KMS-11 (cell line): ENCODE data around the gene EIF2AK3.

Experiments
- H2AFZ ChIP-seq: fragments of 200-600 bp; sonication (generic); 2 replicates; pipeline ENCODE4 v1.6.1; 2016; ENCODE audit warnings: antibody characterized with exemption, mixed run types, low read depth
- H3K27ac ChIP-seq: fragments of 200-600 bp; sonication (generic); 2 replicates; pipeline ENCODE4 v1.6.1; 2016; ENCODE audit warnings: mild to moderate bottlenecking, mixed run types
- H3K27me3 ChIP-seq: fragments of 200-600 bp; sonication (generic); 2 replicates; pipeline ENCODE4 v1.6.1; 2017; ENCODE audit warnings: mild to moderate bottlenecking, low read depth, mixed run types, moderate library complexity; ENCODE audit not compliant: insufficient read depth
- H3K36me3 ChIP-seq: fragments of 200-600 bp; sonication (generic); 2 replicates; pipeline ENCODE4 v1.6.1; 2017; ENCODE audit warnings: mild to moderate bottlenecking, mixed run types; ENCODE audit not compliant: insufficient read depth
- H3K4me1 ChIP-seq: fragments of 200-600 bp; sonication (generic); 2 replicates; pipeline ENCODE4 v1.6.1; 2016; ENCODE audit warnings: mild to moderate bottlenecking, low read depth, mixed run types; ENCODE audit not compliant: poor library complexity, severe bottlenecking
- H3K4me2 ChIP-seq: fragments of 200-600 bp; sonication (generic); 2 replicates; pipeline ENCODE4 v1.7.0; 2016; ENCODE audit warnings: mild to moderate bottlenecking, mixed run types
- H3K4me3 ChIP-seq: fragments of 200-600 bp; sonication (generic); IDR thresholded peaks from 2 replicates; pipeline ENCODE4 v1.6.1; 2017; ENCODE audit warnings: low read depth, low read length, mixed read lengths; ENCODE audit not compliant: insufficient read depth
- H3K79me2 ChIP-seq: fragments of 200-600 bp; sonication (generic); 2 replicates; pipeline ENCODE4 v1.6.1; 2016; ENCODE audit warnings: low read depth, mixed run types; ENCODE audit not compliant: insufficient read depth
- H3K9ac ChIP-seq: fragments of 200-600 bp; sonication (generic); 2 replicates; pipeline ENCODE4 v1.6.1; 2016; ENCODE audit warnings: mild to moderate bottlenecking, mixed run types
- H4K20me1 ChIP-seq: fragments of 200-600 bp; sonication (generic); 2 replicates; pipeline ENCODE4 v1.6.1; 2016; ENCODE audit warnings: mild to moderate bottlenecking, mixed run types; ENCODE audit not compliant: insufficient read depth
- TF ChIP-seq, protein P1 (sequence below): fragments of 200-600 bp; sonication (generic); conservative IDR thresholded peaks from 2 replicates; pipeline ENCODE4 v1.6.1; 2017; ENCODE audit warnings: low read depth, mild to moderate bottlenecking, antibody characterized with exemption, low read length, moderate library complexity, mixed read lengths

EIF2AK3 gene

DNA sequence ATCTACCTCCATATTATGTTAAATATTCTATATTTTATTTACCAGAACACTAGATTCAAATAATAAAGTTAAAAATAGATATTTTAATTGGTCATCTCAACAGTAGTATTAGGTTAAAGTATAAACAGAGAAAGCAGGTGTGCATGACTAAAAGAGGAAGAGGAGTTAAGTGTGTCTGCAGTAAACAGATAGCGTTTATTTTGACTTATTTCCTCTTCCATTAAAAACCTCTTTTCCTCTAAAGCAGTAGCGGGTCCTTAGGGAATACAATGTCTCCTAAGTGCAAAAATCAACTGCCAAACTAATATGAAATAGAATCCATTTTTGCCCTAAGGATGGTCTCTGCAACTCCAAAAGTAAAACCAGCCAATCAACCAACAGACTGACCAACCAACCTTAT is 27.7 kb downstream of the EIF2AK3 start:
- Histone ChIP-seq H3K27ac (peak overlapping the region; percentile 80), H3K4me3 (no peak overlapping the region)

GRCh38 chr2:88597168-88597567 is 30.1 kb downstream of the EIF2AK3 start:
- Histone ChIP-seq H3K27ac (no peak overlapping the region), H3K4me3 (no peak overlapping the region), H3K27me3 (no peaks in the 10 kb centered on the region), H3K36me3 (no peaks in the 10 kb centered on the region), H3K4me1 (peaks cover 69% of the 10 kb centered on the region), H4K20me1 (no peaks in the 10 kb centered on the region), H3K79me2 (peaks cover 29% of the 10 kb centered on the region; the same call in 1 of the 2 replicates), H2AFZ (no peak overlapping the region), H3K9ac (no peak overlapping the region), H3K4me2 (no peak overlapping the region)
- TF ChIP-seq, protein P1, sequence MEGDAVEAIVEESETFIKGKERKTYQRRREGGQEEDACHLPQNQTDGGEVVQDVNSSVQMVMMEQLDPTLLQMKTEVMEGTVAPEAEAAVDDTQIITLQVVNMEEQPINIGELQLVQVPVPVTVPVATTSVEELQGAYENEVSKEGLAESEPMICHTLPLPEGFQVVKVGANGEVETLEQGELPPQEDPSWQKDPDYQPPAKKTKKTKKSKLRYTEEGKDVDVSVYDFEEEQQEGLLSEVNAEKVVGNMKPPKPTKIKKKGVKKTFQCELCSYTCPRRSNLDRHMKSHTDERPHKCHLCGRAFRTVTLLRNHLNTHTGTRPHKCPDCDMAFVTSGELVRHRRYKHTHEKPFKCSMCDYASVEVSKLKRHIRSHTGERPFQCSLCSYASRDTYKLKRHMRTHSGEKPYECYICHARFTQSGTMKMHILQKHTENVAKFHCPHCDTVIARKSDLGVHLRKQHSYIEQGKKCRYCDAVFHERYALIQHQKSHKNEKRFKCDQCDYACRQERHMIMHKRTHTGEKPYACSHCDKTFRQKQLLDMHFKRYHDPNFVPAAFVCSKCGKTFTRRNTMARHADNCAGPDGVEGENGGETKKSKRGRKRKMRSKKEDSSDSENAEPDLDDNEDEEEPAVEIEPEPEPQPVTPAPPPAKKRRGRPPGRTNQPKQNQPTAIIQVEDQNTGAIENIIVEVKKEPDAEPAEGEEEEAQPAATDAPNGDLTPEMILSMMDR: no peak

More for the DNA sequence above, 27.7 kb downstream of the EIF2AK3 start:
- Histone ChIP-seq H3K9ac (peak overlapping the region; percentile 2; the same call in 1 of the 2 replicates), H3K79me2 (peaks cover 48% of the 10 kb centered on the region), H3K27me3 (no peaks in the 10 kb centered on the region), H3K36me3 (no peaks in the 10 kb centered on the region), H3K4me2 (peak overlapping the region; percentile 38), H2AFZ (no peak overlapping the region), H3K4me1 (peaks cover 81% of the 10 kb centered on the region), H4K20me1 (no peaks in the 10 kb centered on the region)
- TF ChIP-seq, protein P1: no peak

GRCh38 chr2:88596141-88596830 is 31.0 kb downstream of the EIF2AK3 start:
- H2AFZ ChIP-seq: no peak overlapping the region
- H3K79me2 ChIP-seq: peaks cover 25% of the 10 kb centered on the region; the same call in 1 of the 2 replicates
- TF ChIP-seq, protein P1: no peak
- H3K36me3 ChIP-seq: no peaks in the 10 kb centered on the region
- H3K4me3 ChIP-seq: no peak overlapping the region
- H3K4me1 ChIP-seq: peaks cover 67% of the 10 kb centered on the region
- H3K4me2 ChIP-seq: no peak overlapping the region
- H3K9ac ChIP-seq: no peak overlapping the region
- no peaks in the 10 kb centered on the region for H4K20me1 ChIP-seq
- no peaks in the 10 kb centered on the region for H3K27me3 ChIP-seq
- no peak overlapping the region for H3K27ac ChIP-seq

DNA sequence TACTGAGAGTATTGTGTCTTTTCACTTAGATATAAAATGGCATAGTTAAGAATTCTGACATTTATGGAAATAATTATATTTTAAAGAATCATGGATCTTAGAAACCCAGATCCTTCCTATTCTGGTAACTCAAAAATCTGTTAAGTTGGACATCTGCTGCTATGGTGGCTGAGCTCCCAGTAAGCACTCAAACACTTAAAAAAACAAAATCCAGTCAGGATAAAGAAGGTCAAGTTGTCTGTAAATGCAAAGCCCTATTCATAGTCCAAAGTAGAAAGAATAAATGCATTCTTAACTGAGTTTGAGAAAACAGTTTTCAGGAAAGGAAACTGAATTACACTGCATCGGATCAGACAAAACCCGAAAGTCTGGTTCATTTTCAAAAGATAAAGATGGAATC is 35.6 kb downstream of the EIF2AK3 start:
- no peak overlapping the region for H3K4me3 ChIP-seq
- no peaks in the 10 kb centered on the region for H3K27me3 ChIP-seq
- TF ChIP-seq, protein P1: no peak
- H3K36me3 ChIP-seq: no peaks in the 10 kb centered on the region
- no peak overlapping the region for H2AFZ ChIP-seq
- H3K79me2 ChIP-seq: no peaks in the 10 kb centered on the region; the same call in 1 of the 2 replicates
- H4K20me1 ChIP-seq: no peaks in the 10 kb centered on the region
- H3K4me1 ChIP-seq: peaks cover 24% of the 10 kb centered on the region
- peak overlapping the region; percentile 4 for H3K27ac ChIP-seq
- no peak overlapping the region for H3K9ac ChIP-seq
- no peak overlapping the region for H3K4me2 ChIP-seq
